Right lobe of liver (tissue), 6 donors: ENCODE measurements around the gene COPS8. TPM values are rescaled to one million over a fixed set of nuclear protein-coding genes. Genes with fewer than 3 reads are reported as not detected.
A peak's percentile ranks its signal among the peaks of the same experiment; 100 is the strongest.

ENCODE experiments used
- ATAC-seq, 4 donors: fragments of 200-7000 bp; cut with Tn5 transposase; one replicate each; pipeline ENCODE4 v1.9.1; 2020; ENCODE audit warnings: mild to moderate bottlenecking in 4 of 4, moderate library complexity in 4 of 4
- DNase-seq, 3 donors: peaks; one replicate each; pipeline ENCODE4 v3.0.0-alpha.2; 2020
- H3K27ac ChIP-seq, 3 donors: fragments of 200-600 bp; one replicate each; pipeline ENCODE4 v1.8.0; 2022
- H3K27me3 ChIP-seq, 2 donors: fragments of 200-600 bp; one replicate each; pipeline ENCODE4 v1.8.0; 2022
- H3K36me3 ChIP-seq, 4 donors: fragments of 200-600 bp; sonication (generic) in 1 of 4; one replicate each; pipeline versions ENCODE4 v1.5.1 to v1.8.0; 2017 to 2022; ENCODE audit warnings: control low read depth in 1 of 4
- H3K4me1 ChIP-seq, 4 donors: fragments of 200-600 bp; sonication (generic) in 1 of 4; one replicate each; pipeline versions ENCODE4 v1.5.1 to v1.8.0; 2017 to 2022; ENCODE audit warnings: control low read depth in 1 of 4
- H3K4me3 ChIP-seq, 3 donors: fragments of 200-600 bp; one replicate each; pipeline ENCODE4 v1.8.0; 2022
- H3K9me3 ChIP-seq, 4 donors: fragments of 200-600 bp; sonication (generic) in 1 of 4; one replicate each; pipeline versions ENCODE4 v1.5.1 to v1.8.0; 2017 to 2022; ENCODE audit warnings: control low read depth in 1 of 4
- CTCF ChIP-seq, 4 donors: fragments of 200-600 bp in 3 of 4; fragments of 450-650 bp in 1 of 4; IDR thresholded peaks; one replicate each; pipeline versions ENCODE4 v1.5.1 to v1.8.0; 2016 to 2022; ENCODE audit warnings: antibody characterized with exemption in 4 of 4, mild to moderate bottlenecking in 2 of 4
- POLR2A ChIP-seq: fragments of 450-650 bp; IDR thresholded peaks from one replicate; pipeline ENCODE4 v1.6.1; 2017; ENCODE audit warnings: antibody characterized with exemption, mild to moderate bottlenecking
- WGBS: methylation state at CpG from one replicate; pipeline ENCODE4 v1.1.6; 2018; ENCODE audit warnings: low coverage, low lambda C conversion rate; ENCODE audit not compliant: insufficient coverage; ENCODE audit errors: missing lambda C conversion rate; 5-methylcytosine and 5-hydroxymethylcytosine counted together
- intact Hi-C, 2 donors: fragments of 100-400 bp; cut with DNase I; formaldehyde crosslinking; loops; one replicate each; pipeline versions ENCODE4 v1.11.2 to v1.14.1; 2022
- total RNA-seq, 6 experiments: library from RNA; depleted of rRNA in 2 of 6; stranded (reverse); fragments of >200 nt in 2 of 6; fragmentation: NEBNext Ultra II Directional in 3 of 6; extraction: Animal tissue kit (Norgen Biotek cat#: 25700) in 3 of 6; gene quantifications; one replicate each; pipeline versions ENCODE4 v1.1.0 to v1.2.4, GENCODE V29; 2016 to 2023
- donor health status: DM: no; HTN: yes; CAD: no.
- donor health status: DM: no; HTN: no; CAD: no.
- donor health status: DM: no; HTN: no; CAD: no.
- donor health status: DM: no; HTN: yes; CAD: no.
- donor health status: DM: no; HTN: yes; CAD: no.

The COPS8 gene
- total RNA-seq, 6 experiments from 2014 or later = 14.3 to 51.5 (median 18.0) TPM

DNA sequence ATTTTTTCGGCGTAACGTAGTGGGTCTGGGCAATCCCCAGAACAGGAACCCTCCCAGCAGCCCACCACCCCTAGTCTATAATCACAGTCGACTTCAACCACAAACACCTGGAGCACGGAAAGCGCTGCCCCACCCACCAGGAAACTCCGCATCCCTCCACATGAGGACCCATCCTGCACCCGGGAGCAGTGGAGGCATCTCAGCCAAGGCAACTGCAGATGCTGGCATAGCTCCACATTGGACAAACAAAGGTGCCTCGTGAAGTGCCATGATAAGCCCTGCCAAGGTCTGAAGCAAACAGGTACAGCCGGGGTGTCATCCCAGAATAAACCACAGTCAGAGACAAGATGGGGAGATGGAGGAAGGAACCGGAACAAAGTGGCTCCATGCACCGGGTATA lies 24.3 kb upstream of the COPS8 start:
- Histone ChIP-seq H3K4me3 (no peak overlapping the region), H3K9me3 (no peaks in the 10 kb centered on the region), H3K36me3 (no peaks in the 10 kb centered on the region), H3K27ac (no peak overlapping the region), H3K27me3 (no peaks in the 10 kb centered on the region), H3K4me1 (peaks cover 0 to 6% (median 0%) of the 10 kb centered on the region in 4 donors)
- intact Hi-C loops = loop anchor here (5.0 kb wide), 1 partner anchor 709 kb away; no protein-coding TSS in a partner anchor
- ATAC-seq (peak in 1 of 4 donors; percentile 16), DNase-seq (no peak)
- WGBS = 50% methylated on average over 10 of the region's 12 CpGs
- no peak for TF ChIP-seq POLR2A
- no peak for TF ChIP-seq CTCF (IDR thresholded peaks at IDR 0.05)

DNA sequence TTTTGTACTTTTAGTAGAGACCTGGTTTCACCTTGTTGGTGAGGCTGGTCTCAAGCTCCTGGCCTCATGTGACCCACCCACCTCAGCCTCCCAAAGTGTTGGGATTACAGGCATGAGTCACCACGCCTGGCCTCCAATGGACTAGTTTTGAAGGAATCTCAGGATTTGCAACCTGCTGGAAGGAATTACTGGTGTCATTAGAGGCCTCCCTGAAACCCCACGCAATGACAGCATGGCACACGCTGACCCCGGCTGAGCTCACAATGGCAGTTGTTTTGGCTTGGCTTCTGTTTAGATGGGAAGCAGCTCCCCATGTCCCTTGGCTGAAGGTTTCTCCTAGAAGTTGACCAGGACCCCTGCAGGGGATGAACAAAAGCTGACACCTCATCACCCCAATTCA lies 23.1 kb upstream of the COPS8 start:
- no peak for ATAC-seq
- no peaks in the 10 kb centered on the region for H3K9me3 ChIP-seq
- no peaks in the 10 kb centered on the region for H3K27me3 ChIP-seq
- H3K4me1 ChIP-seq = peaks cover 0 to 6% (median 0%) of the 10 kb centered on the region in 4 donors
- 80% methylated on average over 1 of the region's 4 CpGs for WGBS
- H3K4me3 ChIP-seq = no peak overlapping the region
- TF ChIP-seq CTCF (IDR thresholded peaks at IDR 0.05) = no peak
- TF ChIP-seq POLR2A = no peak
- H3K36me3 ChIP-seq = no peaks in the 10 kb centered on the region
- intact Hi-C loops = loop anchor here (5.0 kb wide), 1 partner anchor 710 kb away; no protein-coding TSS in a partner anchor
- no peak overlapping the region for H3K27ac ChIP-seq
- DNase-seq = no peak

- no peak overlapping the region for H3K27ac ChIP-seq
- H3K36me3 ChIP-seq = no peaks in the 10 kb centered on the region
- DNase-seq = no peak
- no peak overlapping the region for H3K4me3 ChIP-seq
- no peaks in the 10 kb centered on the region for H3K9me3 ChIP-seq
- H3K27me3 ChIP-seq = no peaks in the 10 kb centered on the region
- ATAC-seq = no peak
- TF ChIP-seq POLR2A = no peak
- no peak for TF ChIP-seq CTCF (IDR thresholded peaks at IDR 0.05)
- intact Hi-C loops = loop anchor here (5.0 kb wide), 1 partner anchor 712 kb away; no protein-coding TSS in a partner anchor
- WGBS = 89% methylated on average over 5 of the region's 24 CpGs
- H3K4me1 ChIP-seq = peaks cover 0 to 6% (median 0%) of the 10 kb centered on the region in 4 donors
Observed at GRCh38 chr2:237064203-237065070, 21.3 kb upstream of the COPS8 start.

GRCh38 chr2:237065071-237065377 lies 20.7 kb upstream of the COPS8 start:
- intact Hi-C loops = no loop called here
- no peaks in the 10 kb centered on the region for H3K9me3 ChIP-seq
- H3K4me1 ChIP-seq = peaks cover 0 to 6% (median 0%) of the 10 kb centered on the region in 4 donors
- no peaks in the 10 kb centered on the region for H3K27me3 ChIP-seq
- H3K27ac ChIP-seq = no peak overlapping the region
- TF ChIP-seq POLR2A (no peak), CTCF (IDR thresholded peaks at IDR 0.05) (no peak)
- 32% methylated on average over 2 of the region's 2 CpGs for WGBS
- no peak for DNase-seq
- no peak overlapping the region for H3K4me3 ChIP-seq
- H3K36me3 ChIP-seq = no peaks in the 10 kb centered on the region
- no peak for ATAC-seq
